Neural cell (in vitro differentiated cells): ENCODE data around the gene BLOC1S5.

Experiments used
- EP300 ChIP-seq: fragments of 450-650 bp; conservative IDR thresholded peaks from 2 replicates; pipeline ENCODE4 v1.6.1; 2014; ENCODE audit warnings: antibody characterized with exemption, mild to moderate bottlenecking, moderate library complexity; ENCODE audit not compliant: poor library complexity, severe bottlenecking
- EZH2 ChIP-seq: fragments of 200-600, 300-800 bp; shearing (Covaris generic), sonication (generic); IDR thresholded peaks from 2 replicates; pipeline ENCODE4 v1.6.1; 2014; ENCODE audit warnings: antibody characterized with exemption, low read length, borderline replicate concordance, mild to moderate bottlenecking; ENCODE audit not compliant: insufficient read depth, poor library complexity, severe bottlenecking
- RAD21 ChIP-seq: fragments of 450-650 bp; conservative IDR thresholded peaks from 2 replicates; pipeline ENCODE4 v1.6.1; 2014; ENCODE audit warnings: antibody characterized with exemption, mild to moderate bottlenecking, moderate library complexity
- SMC3 ChIP-seq: fragments of 450-650 bp; conservative IDR thresholded peaks from 2 replicates; pipeline ENCODE4 v1.6.1; 2014; ENCODE audit warnings: antibody characterized with exemption, mild to moderate bottlenecking, moderate library complexity; ENCODE audit not compliant: poor library complexity
- TF ChIP-seq, protein P1 (sequence below): fragments of 450-650 bp; IDR thresholded peaks from 2 replicates; pipeline ENCODE4 v1.5.1; 2014; ENCODE audit warnings: antibody characterized with exemption, mild to moderate bottlenecking, moderate library complexity; ENCODE audit not compliant: poor library complexity, severe bottlenecking

DNA sequence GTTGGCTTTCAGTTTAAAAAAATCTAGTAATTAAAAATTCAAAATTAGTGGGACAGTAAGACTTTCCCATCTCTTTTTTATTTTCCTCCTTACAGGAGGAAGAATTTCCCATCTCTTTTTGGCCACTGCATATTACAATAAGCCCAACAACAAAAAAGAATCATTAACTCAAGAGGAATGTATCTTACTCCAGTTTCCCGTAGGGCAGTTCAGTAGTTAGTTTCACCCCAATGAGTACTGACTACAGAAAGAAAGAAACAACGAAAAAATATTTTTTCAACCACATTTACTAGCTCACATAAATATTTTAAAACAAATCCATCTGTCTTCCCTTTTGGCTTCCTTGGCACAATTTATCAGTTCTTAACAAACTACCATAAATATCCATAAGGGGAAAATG is 14.9 kb upstream of the BLOC1S5 start:
- TF ChIP-seq, protein P1, sequence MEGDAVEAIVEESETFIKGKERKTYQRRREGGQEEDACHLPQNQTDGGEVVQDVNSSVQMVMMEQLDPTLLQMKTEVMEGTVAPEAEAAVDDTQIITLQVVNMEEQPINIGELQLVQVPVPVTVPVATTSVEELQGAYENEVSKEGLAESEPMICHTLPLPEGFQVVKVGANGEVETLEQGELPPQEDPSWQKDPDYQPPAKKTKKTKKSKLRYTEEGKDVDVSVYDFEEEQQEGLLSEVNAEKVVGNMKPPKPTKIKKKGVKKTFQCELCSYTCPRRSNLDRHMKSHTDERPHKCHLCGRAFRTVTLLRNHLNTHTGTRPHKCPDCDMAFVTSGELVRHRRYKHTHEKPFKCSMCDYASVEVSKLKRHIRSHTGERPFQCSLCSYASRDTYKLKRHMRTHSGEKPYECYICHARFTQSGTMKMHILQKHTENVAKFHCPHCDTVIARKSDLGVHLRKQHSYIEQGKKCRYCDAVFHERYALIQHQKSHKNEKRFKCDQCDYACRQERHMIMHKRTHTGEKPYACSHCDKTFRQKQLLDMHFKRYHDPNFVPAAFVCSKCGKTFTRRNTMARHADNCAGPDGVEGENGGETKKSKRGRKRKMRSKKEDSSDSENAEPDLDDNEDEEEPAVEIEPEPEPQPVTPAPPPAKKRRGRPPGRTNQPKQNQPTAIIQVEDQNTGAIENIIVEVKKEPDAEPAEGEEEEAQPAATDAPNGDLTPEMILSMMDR = no peak
- TF ChIP-seq SMC3 = no peak
- no peak for TF ChIP-seq EP300
- no peak for TF ChIP-seq EZH2
- no peak for TF ChIP-seq RAD21
